Activated CD4-positive, alpha-beta T cell treated with anti-CD3 and anti-CD28 coated beads, Interleukin-2, Interleukin-6, amounts not matched to agents 100 ng/mL and 50 ng/mL, durations not matched to agents 16 hours and 8 hours (primary cell): ENCODE measurements around the gene MGAM2.
A peak's percentile ranks its signal among the peaks of the same experiment; 100 is the strongest.

Experiments
- DNase-seq: peaks from one replicate; pipeline ENCODE4 v3.0.0-alpha.2; 2020

The MGAM2 gene

GRCh38 chr7:142180426-142180825, 68.9 kb downstream of the MGAM2 start:
- DNase-seq: no peak

DNA sequence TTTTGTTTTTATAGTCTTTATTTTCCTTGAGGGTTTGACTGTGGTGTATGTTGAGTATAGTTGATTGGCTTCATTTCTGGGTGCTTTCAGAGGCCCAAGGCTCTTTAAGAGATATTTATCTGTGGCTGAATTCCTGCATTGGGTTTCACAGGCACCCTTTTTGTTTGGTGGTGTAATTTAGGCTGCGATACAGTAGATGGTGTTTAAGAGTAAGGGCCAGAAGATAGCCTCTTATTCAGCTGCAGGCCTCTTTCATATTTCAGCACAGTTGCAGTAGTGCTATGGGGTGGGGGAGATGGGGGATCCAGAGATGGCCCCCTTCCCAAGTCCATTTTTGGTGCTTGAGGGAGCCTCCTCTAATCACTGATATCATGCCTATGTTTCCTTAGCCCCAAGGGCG, 69.7 kb downstream of the MGAM2 start:
- DNase-seq: no peak

GRCh38 chr7:142181966-142182365, 70.4 kb downstream of the MGAM2 start:
- DNase-seq: no peak

GRCh38 chr7:142185069-142185468, 73.6 kb downstream of the MGAM2 start:
- DNase-seq: no peak

DNA sequence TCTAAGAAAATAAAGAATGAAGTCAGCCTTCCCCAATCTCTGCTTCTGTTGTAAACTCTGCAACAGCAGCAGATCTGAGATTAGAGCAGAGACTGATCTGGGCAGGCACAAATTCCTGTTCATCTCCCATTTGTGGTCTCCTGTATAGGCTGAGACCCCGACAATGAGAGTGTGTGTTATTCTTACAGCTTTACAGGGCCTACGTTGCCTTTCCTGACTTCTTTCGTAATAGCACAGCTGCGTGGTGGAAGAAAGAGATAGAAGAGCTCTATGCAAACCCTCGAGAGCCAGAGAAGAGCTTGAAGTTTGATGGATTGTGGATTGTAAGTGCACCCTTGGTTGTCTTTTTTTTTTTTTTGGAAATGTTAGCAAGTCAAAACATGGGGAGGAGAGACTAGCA, 74.3 kb downstream of the MGAM2 start:
- DNase-seq: no peak

- DNase-seq: peak; percentile 1
Observed at GRCh38 chr7:142188154-142188553, 76.6 kb downstream of the MGAM2 start.

GRCh38 chr7:142188846-142189245, 77.3 kb downstream of the MGAM2 start:
- DNase-seq: no peak

DNA sequence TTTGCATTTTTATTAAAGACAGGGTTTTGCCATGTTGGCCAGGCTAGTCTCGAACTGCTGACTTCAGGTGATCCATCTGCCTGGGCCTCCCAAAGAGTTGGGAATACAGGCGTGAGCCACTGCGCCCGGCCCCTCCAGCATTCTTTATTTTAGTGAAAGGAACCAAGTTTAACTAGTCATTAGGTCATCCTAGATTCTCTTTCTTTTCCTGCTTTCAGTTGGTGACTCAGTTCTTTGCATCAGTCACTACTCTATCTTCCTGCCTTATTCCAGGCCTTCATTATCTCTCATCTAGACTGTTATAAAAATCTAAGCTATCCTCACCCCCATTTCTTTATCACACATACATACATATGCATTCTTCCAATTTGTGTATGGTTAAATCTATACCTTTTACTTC, 82.7 kb downstream of the MGAM2 start:
- no peak for DNase-seq

GRCh38 chr7:142196066-142196840, 84.7 kb downstream of the MGAM2 start:
- DNase-seq: no peak

- no peak for DNase-seq
Observed at GRCh38 chr7:142200206-142200605, 88.7 kb downstream of the MGAM2 start.

DNA sequence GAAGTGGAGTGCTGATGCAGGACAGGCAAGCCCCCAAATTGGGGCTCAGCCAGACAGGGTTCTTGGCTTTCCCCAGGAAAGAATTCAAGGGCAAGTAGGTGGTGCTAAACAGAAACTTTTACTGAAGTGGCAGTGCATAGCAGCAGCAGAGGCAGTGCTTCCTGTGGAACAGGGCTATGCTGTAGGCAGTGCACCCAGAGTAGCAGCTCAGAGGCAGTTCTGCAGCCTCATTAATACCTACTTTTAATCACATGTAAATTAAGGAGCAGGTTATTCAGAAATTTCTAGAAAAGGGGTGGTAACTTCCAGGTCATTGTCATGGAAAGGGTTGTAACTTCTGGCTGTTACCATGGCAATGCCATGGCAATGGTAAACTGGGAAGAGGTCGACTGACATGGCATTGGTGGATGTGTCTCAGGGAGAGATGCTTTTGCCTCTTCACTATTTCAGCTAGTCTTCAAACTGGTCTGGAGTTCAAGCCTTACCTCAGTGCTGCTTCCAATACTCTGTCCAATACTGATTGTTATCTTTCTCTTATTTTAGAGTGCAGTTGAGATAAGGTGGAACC, 117.1 kb downstream of the MGAM2 start:
- DNase-seq: no peak

DNA sequence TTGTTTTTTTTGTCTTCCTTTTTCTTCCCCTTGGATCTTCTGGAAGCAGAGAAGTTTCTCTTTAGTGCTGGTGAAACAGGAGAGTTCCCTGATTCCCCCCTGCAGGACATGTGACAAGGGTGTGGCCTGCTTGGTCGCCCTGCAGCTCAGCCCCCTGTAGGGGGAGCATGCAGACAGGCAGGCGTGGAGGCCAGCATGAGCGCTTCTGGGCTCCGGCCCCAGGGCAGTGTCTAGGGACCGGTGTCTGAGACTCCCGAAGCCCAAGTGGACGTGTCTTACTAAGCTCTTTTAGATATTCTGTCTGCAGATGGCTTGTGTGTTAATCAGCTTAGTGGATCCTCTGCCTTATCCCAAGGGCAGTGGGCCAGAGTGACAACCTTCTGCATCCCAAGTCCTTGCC, 120.2 kb downstream of the MGAM2 start:
- no peak for DNase-seq

- no peak for DNase-seq
Observed at GRCh38 chr7:142240546-142240945, 129.0 kb downstream of the MGAM2 start.

- no peak for DNase-seq
Observed at GRCh38 chr7:142243823-142244222, 132.3 kb downstream of the MGAM2 start.

GRCh38 chr7:142248166-142249160, 136.9 kb downstream of the MGAM2 start:
- DNase-seq: no peak

DNA sequence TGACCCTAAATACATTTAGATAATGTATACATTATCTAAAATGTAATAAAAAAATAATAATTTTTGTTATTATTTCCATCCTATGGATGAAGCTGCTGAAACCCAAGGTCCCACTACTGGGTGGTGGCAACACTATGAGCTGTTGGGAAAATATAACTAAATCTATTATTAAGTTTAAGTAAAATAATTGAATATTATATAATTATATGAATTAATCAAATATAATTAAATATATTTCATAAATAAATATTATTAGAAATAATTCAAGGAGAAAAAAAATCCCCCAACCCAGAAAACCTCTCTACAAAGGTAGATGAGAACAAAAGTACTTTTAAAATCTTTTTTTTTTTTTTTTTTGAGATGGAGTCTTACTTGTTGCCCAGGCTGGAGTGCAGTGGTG, 138.4 kb downstream of the MGAM2 start:
- DNase-seq: no peak

- no peak for DNase-seq
Observed at GRCh38 chr7:142250705-142251104, 139.2 kb downstream of the MGAM2 start.

DNA sequence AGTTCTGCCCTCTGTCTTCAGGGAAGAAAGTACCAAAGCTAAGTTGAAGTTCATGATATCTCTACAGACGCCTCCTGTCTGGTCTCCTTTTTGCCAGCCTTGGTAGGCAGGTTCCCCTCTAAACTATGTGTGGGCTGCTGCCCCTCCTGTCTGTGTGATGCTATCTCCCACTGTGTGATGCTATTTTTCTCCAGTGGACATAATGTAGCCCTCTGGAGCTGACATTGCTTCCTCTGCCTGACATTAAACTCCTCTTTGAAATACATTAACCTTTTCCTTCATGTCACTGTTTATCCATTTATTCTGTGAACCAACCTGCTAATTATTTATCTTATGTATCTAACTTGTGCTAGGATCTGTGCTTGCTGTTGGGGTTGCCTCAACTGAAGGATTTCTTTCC, 146.4 kb downstream of the MGAM2 start, which contains the start of gene PRSS58:
PRSS58 (minus strand) TSS at position 101 of the 400 bp plus-strand sequence. CDS start 351 bp downstream, outside the sequence.
- no peak for DNase-seq

DNA sequence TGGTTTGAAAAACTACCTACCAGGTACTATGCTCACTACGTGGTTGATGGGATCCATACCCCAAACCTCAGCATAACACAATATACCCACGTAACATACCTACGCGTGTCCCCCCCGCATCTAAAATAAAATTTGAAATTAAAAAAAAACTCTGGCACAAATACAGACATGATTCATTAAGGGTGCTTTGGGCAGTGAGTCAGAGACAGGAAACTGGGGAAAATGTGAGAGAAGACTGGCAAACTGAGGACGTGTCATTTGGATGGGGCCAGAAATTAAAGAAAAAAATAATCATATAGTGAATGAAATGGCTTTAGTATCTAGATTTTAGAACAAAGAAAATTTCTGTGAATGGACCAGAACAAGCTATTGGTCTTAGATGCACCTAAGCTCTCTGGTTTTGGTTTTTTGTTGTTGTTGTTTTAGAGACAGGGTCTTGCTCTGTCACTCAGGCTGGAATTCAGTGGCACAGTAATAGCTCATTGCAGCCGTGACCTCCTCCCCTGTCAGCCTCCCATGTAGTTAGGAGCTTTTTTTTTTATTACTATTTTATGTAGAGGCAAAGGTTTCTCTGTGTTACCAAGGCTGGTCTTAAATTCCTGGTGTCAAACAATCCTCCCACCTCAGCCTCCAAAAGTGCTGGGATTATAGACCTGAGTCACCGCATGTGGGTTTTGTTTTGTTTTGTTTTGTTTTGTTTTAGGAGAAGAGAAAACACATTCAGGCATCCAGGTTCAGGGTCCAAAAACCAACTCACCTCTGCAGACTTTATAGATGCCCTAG, 152.3 kb downstream of the MGAM2 start:
- DNase-seq: no peak
